GM18511 (cell line): ENCODE results near the gene FIGNL2.

ENCODE experiments used
- ATAC-seq: cut with Tn5 transposase; IDR thresholded peaks from one replicate; pipeline ENCODE4 v1.9.1; 2021; ENCODE audit warnings: mild to moderate bottlenecking, moderate library complexity; ENCODE audit not compliant: unreplicated experiment

The FIGNL2 gene

GRCh38 chr12:51777973-51778372, 70.5 kb downstream of the FIGNL2 start:
- ATAC-seq: no peak

- ATAC-seq: no peak
These were observed 71.1 kb downstream of the FIGNL2 start for GRCh38 chr12:51777457-51777856.

- no peak for ATAC-seq
These were observed 73.6 kb downstream of the FIGNL2 start for GRCh38 chr12:51774933-51775332.

- no peak for ATAC-seq
These were observed 75.2 kb downstream of the FIGNL2 start for GRCh38 chr12:51773145-51773869.

- ATAC-seq: no peak
These were observed 77.5 kb downstream of the FIGNL2 start for GRCh38 chr12:51771008-51771407.
